ENCODE data around the gene SLC38A3. TPM values are rescaled to one million over a fixed set of nuclear protein-coding genes. Genes with fewer than 3 reads are reported as not detected.

SLC38A3 gene
- total and polyA plus RNA-seq, 9 of the 15 experiments (the other 6 are each of a cell fraction or from before 2014, with no cell fraction given): 0.09 to 0.38 (median 0.16) TPM; not detected in 6

- TF ChIP-seq ZNF318 (IDR thresholded peaks at IDR 0.05; ENCODE audit: borderline replicate concordance in 1 of 2, low read depth in 1 of 2) (no peak), GMEB1 (CRISPR knock-in tag; IDR thresholded peaks at IDR 0.05) (no peak), ESRRA (IDR thresholded peaks at IDR 0.05; ENCODE audit: borderline replicate concordance, low read depth) (peak; percentile 40; the same call in 1 of the 2 replicates), MEF2D (tag; conservative IDR thresholded peaks at IDR 0.05; ENCODE audit: low read depth) (no peak), SP1 (CRISPR knock-in tag; IDR thresholded peaks at IDR 0.05) (peak; percentile 93), L3MBTL2 (IDR thresholded peaks at IDR 0.05) (no peak), ZMIZ1 (IDR thresholded peaks at IDR 0.05; ENCODE audit: low read depth in 2 of 2, low read length in 2 of 2) (no peak), DEAF1 (CRISPR knock-in tag; IDR thresholded peaks at IDR 0.05) (peak; percentile 94), SIN3B (IDR thresholded peaks at IDR 0.05; ENCODE audit: low read depth) (peak; percentile 49; the same call in 1 of the 2 replicates), ZNF184 (CRISPR knock-in tag; IDR thresholded peaks at IDR 0.05) (no peak), RNF2 (IDR thresholded peaks at IDR 0.05) (peak; percentile 72; the same call in 1 of the 2 replicates)
Measured at GRCh38 chr3:50227390-50228183, 22.5 kb downstream of the SLC38A3 start (continued).

Data from K562 (cell line).